HPDE6-E6E7 (cell line): ENCODE results near the gene GIMAP7.
"Not testable (repeated sequence)": the region's sequence is repeated elsewhere in the genome, so short reads cannot be mapped to it uniquely, and the experiment has no call there.

ENCODE experiments used
- DNase-seq: peaks from one replicate; pipeline ENCODE4 v3.0.0; 2011; ENCODE audit warnings: missing footprints; ENCODE audit errors: extremely low spot score

The GIMAP7 gene

GRCh38 chr7:150513758-150514157 lies 914 bp upstream of the GIMAP7 start:
- no peak for DNase-seq

DNA sequence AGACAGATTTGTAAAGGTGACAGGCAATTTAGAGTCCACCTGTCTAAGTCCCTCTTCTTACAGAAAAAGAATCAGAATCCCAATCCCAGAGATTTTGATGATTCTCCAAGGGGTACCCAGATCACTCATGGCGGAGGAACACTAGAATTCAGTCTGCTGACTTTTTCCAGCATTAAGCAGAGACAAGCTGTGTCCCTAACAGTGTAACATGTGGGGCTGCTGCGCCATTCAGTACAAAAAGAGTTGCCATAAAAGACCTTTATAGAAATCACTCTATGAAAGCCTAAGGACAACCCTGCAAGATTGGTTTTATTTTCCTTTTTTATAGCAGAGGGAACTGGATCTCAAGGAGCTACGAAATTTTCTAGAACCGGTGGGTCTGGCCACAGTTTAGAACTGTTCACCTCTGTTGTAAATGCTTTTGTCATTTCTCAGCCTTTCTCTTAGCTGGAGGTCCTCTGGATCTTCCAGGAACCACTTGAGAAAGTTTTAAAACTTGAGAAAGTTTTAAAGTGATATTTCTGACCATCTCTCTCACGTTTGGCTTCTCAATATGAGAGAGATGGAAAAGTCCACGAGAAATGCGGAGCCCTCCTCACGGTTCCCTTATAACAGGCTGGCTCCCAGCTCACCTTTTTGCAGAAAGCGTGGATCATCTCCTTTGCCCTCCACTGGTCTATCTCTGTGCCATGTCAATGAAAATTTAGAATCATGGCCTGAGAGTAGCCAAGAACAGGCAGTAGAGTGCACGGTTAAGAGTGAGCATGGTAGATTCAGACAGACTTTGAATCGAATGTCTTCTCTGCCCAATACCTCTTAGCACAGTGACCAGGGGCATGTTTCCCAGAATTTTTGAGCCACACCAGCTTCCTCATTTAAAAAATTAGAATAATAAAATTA lies 826 bp downstream of the GIMAP7 start:
- DNase-seq = no peak

- no peak for DNase-seq
These were observed 2.5 kb downstream of the GIMAP7 start for GRCh38 chr7:150516956-150517745.

DNA sequence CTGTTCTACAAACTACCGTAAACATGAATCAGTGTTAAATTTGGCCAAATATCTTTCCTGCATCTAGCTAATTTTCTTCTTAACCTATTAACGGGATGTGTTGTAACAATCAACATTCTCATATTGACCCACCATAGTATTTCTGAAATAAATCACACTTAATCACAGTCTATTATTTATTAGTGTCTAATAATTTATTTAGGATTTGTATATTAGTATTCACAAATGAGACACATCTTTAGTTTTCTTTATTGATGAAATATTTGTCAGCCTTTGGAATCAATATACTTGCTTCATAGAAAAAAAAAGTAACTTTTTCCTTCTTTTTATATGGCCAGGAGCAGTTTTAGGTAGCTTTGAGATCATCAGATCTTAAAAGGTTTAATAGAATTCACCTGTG lies 4.6 kb downstream of the GIMAP7 start:
- no peak for DNase-seq

DNA sequence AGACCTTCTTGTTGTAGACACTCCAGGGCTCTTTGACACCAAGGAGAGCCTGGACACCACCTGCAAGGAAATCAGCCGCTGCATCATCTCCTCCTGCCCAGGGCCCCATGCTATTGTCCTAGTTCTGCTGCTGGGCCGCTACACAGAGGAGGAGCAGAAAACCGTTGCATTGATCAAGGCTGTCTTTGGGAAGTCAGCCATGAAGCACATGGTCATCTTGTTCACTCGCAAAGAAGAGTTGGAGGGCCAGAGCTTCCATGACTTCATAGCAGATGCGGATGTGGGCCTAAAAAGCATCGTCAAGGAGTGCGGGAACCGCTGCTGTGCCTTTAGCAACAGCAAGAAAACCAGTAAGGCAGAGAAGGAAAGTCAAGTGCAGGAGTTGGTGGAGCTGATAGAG lies 5.5 kb downstream of the GIMAP7 start:
- no peak for DNase-seq

DNA sequence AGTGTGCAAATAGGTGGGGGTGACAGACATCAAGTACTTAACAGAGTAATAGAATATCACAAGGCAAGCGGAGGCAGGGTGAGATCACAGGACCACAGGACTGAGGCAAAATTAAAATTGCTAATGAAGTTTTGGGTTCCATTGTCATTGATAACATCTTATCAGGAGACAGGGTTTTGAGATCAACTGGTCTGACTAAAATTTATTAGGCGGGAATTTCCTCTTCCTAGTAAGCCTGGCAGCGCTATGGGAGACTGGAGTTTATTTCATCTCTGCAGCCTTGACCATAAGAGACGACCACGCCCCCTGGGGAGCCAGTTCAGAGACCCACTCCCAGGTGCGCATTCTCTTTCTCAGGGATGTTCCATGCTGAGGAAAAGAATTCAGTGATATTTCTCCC lies 8.3 kb downstream of the GIMAP7 start:
- DNase-seq = not testable (repeated sequence)

- no peak for DNase-seq
These were observed 9.3 kb downstream of the GIMAP7 start for GRCh38 chr7:150524018-150524417.

GRCh38 chr7:150531704-150532103 lies 17.0 kb downstream of the GIMAP7 start:
- DNase-seq = no peak

DNA sequence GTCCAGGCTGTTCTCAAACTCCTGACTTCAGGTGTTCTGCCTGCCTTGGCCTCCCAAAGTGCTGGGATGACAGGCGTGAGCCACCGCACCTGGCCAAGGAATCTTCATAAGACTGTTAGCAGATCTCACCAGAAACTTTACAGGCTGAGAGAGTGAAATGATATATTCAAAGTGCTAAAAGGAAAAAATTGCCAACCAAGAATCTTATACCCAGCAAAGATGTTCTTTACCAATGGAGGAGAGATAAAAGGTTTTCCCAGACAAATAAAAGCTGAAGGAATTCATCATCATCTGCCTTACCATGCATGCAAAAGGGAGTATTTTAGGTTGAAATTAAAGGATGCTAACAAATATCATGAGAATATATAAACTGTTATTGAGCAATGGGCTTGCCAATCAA lies 23.6 kb downstream of the GIMAP7 start:
- no peak for DNase-seq

GRCh38 chr7:150553163-150553562 lies 38.5 kb downstream of the GIMAP7 start:
- no peak for DNase-seq

- DNase-seq = no peak
These were observed 42.0 kb downstream of the GIMAP7 start for GRCh38 chr7:150556521-150557138.

DNA sequence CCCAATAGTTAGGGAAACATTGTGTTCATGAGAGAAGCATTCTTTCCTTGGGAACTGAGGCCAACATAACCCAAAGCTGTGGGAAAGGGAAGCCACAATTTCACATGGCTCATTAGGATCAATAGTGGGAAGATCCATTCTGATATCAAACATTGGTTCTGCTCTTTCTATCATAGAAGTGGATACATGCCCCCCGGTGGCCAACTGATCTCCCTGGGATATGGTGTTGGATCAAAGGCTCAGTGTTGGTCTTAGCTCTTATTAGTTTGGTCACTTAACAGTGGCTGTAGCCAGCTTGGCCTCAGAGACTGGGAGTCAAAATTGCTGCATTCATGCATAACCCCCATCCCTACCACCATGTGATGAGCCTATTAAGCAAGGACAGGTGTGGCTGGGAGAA lies 45.8 kb downstream of the GIMAP7 start:
- no peak for DNase-seq

GRCh38 chr7:150562919-150563318 lies 48.2 kb downstream of the GIMAP7 start:
- DNase-seq = no peak

DNA sequence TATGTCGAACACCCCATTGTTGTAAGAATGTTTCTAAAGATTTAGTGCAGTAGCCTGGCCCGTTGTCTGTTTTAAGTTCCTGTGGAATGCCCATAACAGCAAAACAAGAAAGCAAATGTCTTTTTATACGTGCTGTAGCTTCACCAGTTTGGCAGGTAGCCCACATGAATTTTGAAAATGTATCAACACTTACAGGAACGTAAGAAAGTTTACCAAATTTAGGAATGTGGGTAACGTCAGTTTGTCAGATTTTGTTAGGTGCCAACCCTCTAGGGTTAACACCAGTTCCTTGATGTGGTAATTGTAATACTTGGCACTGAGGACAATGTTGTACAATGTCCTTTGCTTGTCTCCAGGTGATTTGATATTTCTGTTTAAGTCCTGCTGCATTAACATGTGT lies 49.3 kb downstream of the GIMAP7 start:
- DNase-seq = no peak

GRCh38 chr7:150564566-150564965 lies 49.9 kb downstream of the GIMAP7 start:
- DNase-seq = no peak

DNA sequence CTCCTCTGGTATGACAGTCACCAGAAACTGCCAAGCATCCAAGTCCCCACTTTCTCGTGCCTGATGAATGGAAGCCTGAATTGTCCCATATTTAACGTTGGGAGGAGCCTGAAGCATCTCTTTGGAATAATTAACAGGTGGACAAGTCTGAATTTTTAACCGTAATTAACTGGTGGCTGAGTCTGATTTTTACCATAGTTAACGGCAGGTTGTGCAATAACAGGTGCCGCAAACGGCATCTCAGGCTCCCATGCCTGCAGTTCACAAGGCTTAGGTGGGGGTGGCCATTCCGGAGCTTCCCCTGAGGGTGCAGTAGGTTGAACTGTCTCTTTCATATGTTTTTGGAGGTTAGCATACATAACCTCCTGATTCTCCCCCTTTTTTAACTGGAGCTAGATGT lies 50.6 kb downstream of the GIMAP7 start:
- DNase-seq = no peak

- no peak for DNase-seq
These were observed 51.5 kb downstream of the GIMAP7 start for GRCh38 chr7:150566123-150566522.

- no peak for DNase-seq
These were observed 51.9 kb downstream of the GIMAP7 start for GRCh38 chr7:150566572-150566971.

GRCh38 chr7:150567169-150567568 lies 52.5 kb downstream of the GIMAP7 start, which contains the start of gene GIMAP4:
Gene GIMAP4 (plus strand): TSS chr7:150567390. CDS start chr7:150569902, 2,512 bp downstream.
- DNase-seq = no peak

- DNase-seq = no peak
These were observed 53.2 kb downstream of the GIMAP7 start for GRCh38 chr7:150567871-150568301.

DNA sequence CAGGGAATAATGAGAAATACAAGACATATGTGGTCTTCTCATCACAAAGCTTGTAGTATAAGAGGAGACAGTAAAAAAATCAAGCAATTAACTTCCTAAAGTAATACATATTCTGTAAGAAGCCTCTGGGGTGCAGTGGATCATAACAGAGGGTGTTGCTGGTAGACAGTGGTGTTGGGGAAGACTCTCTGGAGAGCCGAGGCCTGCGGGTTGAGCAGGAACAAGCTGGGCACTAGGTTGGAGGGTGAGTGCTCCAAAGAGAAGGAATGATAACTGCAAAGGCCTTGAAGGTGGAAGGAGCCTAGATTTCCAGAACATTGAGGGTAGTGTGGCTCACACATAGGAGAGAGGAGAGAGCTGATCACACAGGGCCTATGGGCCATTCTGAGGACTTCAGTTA lies 54.0 kb downstream of the GIMAP7 start:
- DNase-seq = no peak

DNA sequence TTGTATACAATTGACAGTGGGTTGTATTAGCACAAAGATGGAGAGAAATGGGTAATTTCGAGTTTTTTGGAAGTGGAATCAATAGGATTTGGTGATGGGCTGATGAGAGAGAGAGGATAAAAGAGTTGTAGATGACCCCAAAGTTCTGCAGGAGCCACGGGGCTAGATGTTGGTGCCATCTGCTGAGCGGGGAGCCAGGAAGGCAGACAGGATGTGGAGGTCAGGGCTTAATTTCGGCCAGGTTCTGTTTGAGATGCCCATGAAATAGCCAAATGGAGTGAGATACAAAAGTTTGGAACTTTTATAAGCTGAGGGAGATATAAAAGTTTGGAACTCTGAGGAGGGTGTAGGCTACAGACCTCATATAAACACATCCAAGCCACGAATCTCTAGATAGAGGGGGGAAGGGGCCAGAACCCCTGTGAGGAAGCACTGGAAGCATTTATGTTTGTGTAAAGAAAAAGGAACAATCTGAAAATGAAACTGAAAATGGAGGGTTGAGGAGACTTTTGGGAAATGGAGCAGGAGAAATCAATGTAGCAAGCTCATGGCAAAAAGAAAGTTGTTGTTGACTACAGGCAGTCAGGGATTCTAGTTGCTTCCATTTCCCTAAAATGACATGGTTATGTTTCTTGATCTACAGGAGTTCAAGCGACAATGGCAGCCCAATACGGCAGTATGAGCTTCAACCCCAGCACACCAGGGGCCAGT lies 54.7 kb downstream of the GIMAP7 start:
- no peak for DNase-seq
